HG02759 (cell line): Measurements from ENCODE around the gene HOXC6.

ENCODE experiments used
- ATAC-seq: cut with Tn5 transposase; IDR thresholded peaks from one replicate; pipeline ENCODE4 v1.9.1; 2021; ENCODE audit warnings: mild to moderate bottlenecking, moderate library complexity; ENCODE audit not compliant: unreplicated experiment

HOXC6 gene

DNA sequence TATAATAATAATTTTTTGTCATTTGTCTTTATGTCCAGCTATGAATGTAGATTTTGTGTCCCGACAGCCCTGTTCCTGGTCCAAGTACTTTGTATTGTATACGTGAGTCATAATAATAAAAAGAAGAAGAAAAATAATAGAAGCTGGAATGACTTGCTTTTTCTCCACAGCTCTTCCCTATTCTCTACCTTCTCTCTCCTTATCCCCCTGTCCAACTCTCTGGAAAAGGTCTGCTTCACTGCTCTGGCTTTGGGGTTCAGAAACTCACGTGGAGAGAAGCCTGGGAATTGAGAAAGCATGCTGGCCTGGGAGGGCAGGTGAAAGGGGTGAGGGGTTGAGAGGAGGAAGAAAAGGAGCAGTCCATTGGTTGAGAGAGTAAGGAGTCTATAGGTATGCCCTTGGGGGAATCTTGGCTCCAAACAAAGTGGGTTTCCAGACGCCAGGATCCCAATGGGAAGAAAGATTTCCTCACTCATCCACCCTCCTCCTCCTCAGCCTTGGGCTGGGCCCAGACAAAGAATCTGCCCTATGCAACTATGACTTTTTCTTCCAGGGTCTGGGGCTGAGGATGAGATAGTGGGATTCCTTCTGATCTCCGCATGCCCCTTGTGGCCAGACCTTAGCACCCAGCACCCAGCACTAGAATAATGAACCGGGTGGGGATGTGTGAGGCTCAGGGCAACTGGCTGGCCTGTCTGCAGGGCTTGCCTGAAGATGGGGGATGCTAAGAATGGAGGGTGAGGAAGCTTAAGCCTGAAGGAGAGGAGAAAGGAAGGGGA is 15.4 kb upstream of the HOXC6 start:
- no peak for ATAC-seq

DNA sequence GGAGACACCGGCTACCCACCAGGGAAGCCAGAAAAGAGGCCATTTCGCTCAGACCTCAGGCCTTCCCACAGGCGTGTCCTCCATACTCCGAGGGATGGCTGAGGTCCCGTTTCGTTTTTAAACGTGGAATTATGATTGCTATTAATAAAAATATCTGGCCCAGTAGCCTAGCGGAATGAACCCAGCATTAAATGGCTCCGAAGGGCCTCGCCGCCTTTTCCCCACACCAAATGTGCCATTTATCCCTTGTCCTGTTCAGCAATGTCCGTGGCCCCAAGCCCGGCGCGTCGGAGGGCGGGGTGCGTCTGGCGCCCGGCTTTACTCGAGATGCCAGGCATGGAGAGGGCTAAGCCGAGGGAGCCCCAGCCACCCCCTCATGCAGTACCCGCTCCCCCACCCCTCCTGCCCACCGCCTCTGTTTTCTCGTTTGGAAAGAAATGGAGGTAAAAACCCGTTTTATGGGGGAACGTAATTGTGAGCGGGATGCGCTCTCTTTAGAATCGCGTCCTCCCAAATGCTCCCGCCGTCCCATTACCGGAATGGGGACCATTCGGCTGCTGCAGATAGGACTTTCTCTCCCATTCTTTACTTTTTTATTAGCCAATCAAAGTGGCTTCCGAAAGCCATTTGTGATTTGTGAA is 13.7 kb upstream of the HOXC6 start:
- no peak for ATAC-seq

DNA sequence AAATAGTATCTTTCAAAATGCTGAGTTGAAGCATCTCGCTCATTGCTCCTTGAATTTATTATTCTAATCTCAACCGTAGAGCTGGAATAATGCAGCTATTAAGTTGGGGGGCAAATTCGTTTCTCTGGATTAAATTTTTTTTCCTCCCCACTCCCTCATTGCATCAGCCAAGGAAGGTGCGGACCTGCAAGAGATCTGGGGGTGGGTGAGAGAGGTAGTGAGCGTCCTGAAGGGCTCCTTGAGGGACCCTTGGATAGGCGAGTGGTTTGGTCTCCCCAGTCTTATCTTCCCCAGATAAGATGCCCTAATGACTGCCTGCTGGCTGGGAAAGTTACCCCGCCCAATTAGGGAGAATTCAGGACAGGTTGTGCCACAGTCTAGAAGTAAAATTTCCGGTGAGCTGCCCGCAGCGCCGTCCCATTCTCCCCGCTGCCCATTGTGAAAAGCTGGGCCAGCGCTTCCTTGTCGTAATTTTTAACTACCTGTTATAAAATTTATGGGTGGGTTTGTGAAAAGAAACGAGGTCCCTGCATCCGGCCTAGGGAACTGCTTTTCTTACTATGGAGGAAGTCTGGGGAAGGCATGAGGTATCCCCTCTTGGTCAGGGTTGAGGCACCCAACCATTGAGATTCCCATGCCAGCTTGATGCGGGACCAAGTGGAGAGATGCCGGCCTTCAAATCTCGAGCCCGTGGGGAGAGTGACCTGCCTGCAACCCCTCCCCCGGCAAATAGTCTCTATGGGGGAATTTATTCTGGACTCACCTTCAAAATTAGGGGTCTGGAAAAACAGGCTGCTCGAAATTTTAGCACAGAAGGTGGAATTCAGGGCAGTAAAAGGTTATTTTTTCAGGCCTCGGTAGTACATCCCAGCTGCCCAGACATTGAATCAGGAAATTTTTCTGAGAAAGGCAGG is 13.0 kb upstream of the HOXC6 start:
- no peak for ATAC-seq

DNA sequence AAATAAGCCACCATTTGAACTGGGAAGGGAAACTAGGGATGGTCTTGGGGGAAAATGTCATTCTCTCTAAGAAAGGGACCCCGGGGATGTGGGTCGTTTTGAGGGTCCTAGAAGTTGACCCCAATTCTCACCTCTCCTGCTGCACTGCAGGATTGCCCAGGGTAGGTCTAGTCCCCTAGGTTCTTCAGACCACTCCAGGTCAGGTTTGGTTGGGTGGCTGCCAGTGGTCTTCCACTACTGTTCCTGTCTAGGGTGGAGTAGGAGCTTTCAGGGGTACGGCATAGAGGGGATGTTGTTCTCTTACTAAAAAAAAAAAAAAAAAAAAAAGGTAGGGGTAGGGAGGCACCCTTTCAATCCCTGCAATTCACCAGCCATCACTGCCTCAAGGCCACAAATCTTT is 12.2 kb upstream of the HOXC6 start:
- no peak for ATAC-seq

DNA sequence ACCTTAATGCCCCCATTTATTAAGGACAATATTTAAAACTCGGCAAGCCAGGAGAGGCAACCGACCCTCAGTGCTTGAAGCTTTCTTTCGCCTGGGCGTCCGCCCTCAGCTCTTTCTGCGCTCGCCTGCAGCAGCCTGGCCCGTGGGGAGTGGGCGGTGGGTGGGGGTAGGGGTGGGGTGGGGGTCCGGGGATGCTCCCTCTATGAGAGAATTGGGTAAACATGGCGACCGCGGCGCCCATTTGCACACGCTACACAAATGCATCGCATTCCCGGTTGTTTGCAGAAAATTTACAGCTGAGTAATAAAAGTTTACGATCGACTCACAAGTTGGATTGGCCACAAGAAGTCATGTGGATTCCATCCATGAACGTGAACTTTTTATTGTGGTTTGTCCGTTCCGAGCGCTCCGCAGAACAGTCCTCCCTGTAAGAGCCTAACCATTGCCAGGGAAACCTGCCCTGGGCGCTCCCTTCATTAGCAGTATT is 11.7 kb upstream of the HOXC6 start:
- no peak for ATAC-seq

DNA sequence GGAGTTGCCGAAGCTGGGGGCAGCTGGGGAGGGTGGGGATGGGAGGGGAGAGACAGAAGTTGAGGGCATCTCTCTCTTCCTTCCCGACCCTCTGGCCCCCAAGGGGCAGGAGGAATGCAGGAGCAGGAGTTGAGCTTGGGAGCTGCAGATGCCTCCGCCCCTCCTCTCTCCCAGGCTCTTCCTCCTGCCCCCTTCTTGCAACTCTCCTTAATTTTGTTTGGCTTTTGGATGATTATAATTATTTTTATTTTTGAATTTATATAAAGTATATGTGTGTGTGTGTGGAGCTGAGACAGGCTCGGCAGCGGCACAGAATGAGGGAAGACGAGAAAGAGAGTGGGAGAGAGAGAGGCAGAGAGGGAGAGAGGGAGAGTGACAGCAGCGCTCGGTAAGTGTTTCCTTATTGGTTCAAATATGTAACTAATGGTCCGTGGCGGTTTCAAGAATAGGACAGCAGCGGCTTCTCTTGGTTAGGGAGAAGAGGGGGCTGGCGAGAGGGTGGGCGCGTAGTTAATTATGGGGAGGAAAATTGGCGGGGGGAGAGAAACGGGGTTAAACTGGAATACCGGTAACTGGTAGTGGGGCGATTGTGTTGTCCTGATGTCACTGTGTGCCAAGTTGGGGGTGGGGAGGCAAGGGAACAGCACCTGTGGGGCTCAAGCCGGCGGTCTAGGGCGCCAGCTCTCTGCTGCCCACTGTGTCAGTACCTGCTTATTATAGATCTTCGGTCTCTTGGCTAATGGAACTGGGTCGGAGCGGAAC is 11.0 kb upstream of the HOXC6 start:
- peak; percentile 46 for ATAC-seq

DNA sequence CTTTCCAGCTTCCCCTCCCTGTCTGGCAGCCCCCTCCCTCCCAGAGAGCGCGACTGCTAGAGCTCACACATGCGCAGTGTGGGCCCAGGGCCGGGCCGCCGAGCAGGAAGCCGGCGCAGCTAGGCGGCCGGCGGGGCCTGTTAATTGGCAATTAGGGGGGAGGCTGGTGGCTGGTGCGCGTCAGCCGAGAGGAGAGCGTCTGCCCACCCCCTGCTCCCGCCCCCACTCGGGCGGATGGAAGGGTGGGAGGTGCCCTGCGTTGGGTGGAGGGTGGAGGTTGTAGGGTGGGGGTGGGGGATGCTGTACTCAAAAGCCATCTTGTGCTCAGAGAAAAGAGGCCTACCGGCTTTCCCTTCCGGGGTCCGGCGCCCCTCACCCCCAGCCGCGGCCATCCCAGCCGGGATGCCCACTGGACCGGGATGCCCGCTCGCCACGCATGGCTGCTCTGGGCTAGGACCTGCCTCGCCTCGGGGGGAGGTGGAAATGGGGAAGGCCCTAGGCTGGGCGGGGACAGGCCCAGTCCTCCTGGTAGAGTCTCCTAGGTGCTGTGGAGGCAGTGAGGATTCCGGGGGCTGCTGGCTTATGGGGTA is 10.3 kb upstream of the HOXC6 start:
- ATAC-seq, result peak; percentile 86

DNA sequence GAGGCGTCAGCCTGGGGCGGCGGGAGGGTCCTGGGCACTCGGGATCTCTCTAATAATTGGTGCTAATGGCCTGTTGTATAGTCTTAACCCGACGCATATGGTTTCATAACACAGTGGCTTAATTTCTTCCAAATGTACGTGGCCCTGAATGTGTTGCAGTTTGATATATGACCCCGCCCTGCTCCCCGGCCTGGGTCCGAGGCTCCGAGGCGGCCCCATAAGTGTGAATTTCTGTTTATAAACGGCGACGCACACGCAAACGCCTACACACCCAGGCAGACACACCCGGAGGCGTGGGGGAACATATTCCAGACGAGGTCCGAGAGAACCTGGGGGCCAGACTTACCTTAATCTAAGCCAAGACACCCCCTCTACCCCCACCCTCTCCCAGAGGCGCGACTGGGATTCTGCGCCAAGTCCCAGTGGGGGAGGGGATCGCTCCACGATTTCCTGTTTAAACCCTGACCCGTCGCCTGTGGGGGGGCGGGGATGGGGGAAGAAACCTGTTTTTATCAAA is 9.7 kb upstream of the HOXC6 start:
- ATAC-seq, result no peak

DNA sequence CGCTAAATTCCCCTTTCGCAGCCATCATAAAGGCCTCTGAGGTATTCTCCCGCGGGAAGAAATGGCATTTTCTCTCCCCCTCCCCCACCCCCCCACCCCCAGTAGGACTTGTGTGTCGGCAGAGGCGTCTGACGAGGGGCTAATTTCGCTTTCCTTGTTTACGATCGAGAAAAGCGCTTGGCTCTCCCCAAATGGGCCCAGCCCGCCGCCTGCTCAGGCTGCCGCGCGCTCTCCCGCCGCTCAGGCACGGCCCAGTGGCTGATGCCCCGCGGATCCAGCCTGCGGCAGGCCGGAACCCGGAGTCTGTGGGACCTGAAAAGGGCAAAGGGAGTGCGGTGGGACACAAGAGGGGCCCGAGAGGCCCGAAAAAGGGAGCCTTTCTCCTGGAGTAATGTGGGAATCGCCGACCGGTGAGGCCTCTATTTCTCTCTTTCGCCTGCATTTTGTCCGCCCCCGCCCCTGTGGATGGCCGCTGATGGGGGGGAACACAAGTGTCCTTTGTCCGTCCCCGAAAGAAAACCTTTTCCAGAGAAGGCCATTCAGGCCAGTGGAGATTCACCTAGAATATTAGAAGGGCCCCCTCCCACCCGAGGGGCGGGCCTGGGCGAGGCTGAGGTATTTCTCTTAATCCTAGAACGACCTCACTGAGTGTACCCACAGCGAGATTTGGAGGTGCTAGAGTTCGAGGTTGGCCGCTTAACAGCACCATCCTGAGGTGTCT is 9.0 kb upstream of the HOXC6 start:
- ATAC-seq, result no peak

DNA sequence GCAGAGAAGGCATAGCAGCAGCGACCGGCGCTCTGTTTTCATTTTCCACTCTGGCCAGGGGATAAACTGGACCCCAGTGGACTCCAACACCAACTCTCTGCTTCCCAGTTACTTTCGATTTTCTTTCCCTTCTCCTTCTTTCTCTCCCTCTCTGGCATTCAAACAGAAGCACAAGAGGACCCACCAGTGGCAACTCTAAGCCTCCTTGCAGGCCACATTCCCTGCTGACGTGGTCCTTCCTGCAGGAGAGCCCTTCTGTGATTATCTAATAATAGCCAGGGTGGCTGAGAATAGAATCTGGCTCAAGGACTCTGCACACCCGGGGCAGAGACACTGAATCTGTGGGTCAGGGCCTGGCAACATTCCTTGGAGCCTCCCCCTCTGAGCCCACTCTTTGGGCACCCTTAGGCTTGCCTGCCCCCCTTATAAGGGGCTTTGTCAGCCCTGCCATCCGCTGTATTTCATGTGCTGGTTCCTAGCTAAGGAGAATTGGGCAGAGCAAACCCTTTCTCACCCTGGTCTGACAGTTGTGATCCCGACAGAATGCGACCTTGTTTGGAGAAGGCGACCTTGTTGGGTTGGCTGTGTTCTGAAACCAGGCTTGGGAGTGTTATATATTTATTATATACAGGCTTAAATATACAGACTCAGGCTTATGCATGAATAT is 8.2 kb upstream of the HOXC6 start:
- ATAC-seq, result no peak

DNA sequence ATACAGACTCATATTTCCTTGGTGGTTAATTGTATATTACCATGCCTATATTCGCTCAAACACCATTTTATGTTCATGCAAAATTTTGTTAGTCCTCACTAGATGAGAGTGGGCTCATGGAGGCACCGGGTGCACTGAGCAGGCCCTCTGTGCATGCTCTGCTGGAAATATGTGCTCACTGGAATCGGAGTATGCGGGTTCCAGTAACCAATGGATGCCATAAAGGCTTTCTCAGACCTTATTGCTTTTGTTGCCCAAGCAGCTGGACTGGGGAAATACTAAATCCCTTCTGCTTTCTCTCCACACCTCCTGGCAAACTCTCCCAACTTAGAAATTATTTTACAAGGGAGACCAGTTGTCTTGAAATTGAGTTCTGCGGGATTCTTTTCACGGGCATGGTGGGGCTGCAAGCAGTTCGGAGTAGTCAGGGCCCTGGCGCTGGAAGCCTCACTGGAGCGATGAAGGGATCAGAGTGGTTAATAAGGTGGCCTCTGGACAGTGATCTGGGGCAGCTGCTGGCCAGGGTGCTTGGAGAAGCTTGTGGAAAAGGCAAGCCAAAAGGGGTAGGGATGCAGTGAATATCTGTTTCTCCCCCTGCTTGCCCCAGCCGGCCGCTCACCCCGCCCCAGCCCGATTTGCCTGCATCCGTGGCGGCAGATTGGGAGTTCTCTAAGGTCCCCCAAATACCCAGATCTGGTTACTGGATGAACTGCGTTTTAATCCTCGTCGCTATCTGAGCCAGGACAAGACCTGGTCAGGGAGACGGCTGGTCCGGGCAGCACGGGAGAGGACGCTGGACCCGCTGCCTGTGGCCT is 7.4 kb upstream of the HOXC6 start:
- no peak for ATAC-seq

DNA sequence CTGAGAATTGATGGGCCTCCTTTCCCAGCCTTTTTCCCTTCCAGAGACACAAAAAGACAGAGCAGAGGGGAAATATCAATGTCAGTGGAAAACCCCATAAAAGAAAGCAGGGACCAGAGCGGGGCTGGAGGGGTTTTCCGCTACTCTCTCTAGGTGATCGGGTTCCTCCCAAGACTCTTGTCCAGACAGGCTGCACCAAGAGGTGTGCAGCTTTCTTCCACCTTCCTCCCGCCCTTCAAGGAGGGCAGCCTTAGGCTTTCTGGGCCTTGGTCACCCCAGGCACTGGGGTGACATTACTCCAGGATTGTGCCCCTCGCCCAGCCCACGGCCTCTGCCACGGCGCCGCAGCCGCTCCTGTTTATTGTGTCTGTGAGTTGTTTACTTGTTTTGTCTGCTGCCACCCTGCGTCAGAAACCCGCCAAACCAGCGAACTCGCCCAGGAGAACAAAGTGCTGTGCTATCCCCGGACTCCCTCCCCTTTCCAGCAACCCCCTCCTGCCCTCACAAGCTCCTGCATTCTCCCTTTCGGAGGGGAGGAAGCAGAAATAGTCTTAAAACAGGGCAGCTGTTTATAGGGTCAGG is 6.7 kb upstream of the HOXC6 start:
- no peak for ATAC-seq

DNA sequence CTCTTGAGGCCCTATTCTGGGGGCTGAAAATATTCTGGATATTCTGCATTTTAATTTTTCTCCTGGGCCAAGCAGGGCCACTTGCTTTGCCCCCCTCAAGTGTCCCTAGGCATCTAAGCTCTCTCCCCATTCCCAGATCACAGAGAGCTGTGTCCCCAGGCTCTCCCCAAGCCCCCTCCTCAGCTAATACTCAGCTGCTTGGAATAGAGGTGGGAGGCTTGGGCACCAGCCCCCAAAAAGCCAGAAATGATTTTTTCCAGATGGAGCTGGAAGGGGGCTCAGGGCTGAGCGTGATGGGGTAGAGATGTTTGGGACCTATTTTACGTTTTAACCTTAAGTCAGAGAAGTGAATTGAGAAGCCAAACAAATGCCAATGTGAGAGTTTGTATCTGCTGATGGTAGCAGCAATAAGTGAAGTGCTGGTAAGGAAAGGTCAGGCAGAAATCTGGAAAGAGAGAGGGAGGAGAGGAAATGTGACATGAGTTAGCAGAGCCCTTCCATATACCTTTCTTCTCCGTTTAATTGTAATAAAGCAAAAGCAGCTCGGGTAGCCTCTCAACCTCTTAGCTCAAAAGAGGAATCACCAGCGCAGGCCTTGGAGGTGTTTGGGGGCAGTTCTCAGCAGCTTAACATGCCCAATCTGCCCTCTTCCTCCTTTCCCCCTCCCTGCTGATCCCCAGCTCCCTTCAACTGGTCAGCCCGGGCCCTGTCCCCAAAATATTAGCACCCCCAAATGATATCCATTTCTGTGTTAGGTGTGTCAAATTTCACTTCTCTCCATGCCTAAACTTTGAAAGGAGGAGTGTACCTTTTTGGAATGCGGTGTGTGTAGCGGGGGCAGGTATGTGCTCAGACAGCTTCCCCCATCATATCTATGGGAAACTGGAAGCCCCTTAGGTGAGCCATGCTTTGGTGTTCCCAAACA is 5.0 kb upstream of the HOXC6 start:
- ATAC-seq, result no peak

DNA sequence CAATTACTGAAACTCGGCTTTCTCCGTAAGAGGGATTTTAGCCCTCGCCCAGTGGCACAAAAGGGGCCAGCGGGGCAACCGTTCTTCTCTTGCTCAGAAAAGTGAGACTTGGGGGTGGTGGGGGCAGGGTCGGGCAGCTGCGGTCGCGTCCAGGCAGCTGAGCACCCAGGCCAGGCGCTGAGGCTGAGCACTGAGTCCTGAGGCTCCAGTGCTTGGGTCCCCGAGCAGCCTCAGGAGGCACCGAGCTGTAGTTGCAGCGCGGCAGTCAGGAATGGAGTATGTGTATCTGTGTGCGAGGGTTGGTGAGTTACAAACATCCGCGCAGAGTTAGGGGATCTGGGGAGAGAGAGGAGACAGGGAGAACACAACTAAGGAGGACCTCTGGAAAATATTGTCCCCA is 4.1 kb upstream of the HOXC6 start:
- no peak for ATAC-seq

DNA sequence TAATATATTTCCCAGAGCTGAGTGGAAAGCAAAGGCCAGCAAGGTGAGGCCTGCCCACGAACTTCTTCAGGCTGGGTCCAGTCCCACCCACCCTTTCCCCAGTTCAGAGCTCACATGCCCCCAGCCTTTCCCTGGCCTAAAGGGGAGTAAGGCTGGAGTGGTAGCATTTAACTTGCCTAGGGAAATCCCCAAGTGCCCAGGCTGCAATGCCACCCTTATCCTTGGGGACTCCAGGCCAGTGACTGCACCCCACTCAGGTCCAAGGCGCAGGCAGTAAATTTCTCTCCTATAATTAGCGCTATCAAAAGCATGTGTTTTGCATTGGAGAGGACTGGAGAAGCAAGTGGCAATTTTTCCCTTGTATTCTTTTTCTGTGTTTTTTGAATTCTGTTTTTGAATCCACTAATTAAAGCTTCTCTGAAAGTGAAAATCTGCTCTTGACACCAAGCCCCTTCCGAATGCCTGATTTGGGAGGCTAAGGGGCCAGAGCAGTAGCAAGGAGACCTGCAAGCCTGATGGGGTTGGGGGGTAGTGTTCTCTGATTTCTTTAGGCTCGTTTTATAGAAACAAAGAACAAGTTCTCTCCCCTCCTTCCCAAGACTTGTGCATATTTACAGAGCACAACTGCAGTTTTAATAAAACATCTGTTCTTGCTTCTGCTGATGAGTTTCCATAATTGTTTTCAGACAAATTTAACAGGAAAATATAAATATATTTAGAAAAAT is 3.5 kb upstream of the HOXC6 start:
- no peak for ATAC-seq
